ENCODE results near the gene ADCY4. TPM values are rescaled to one million over a fixed set of nuclear protein-coding genes. Genes with fewer than 3 reads are reported as not detected.

The ADCY4 gene
- total RNA-seq, 1 donor from 2014 or later, result 74.6 TPM

GRCh38 chr14:24269368-24269767, 65.5 kb downstream of the ADCY4 start:
- Mint-ChIP-seq H3K27ac (ENCODE audit: unreplicated experiment) (no peak overlapping the region), H3K9me3 (ENCODE audit: unreplicated experiment) (no peaks in the 10 kb centered on the region), H3K36me3 (ENCODE audit: low read depth, unreplicated experiment) (peaks cover 14% of the 10 kb centered on the region), H3K4me3 (ENCODE audit: unreplicated experiment) (no peak overlapping the region), H3K4me1 (ENCODE audit: unreplicated experiment) (peaks cover 12% of the 10 kb centered on the region), H3K27me3 (ENCODE audit: unreplicated experiment) (peaks cover 9% of the 10 kb centered on the region)
- no peak for DNase-seq (ENCODE audit: low spot score)
- TF ChIP-seq CTCF (IDR thresholded peaks at IDR 0.05; ENCODE audit: unreplicated experiment), result no peak

Other genes starting within 250 kb of the ADCY4 start
- gene PCK2, start 240.8 kb downstream of the ADCY4 start, total RNA-seq (ENCODE audit: unreplicated experiment), result 23.9 TPM
- 38.2 TPM for gene DCAF11, start 220.3 kb downstream of the ADCY4 start, total RNA-seq (ENCODE audit: unreplicated experiment)
- gene NRL, start 220.1 kb downstream of the ADCY4 start, total RNA-seq (ENCODE audit: unreplicated experiment), result 1.2 TPM
- 0.59 TPM for gene FITM1, start 204.4 kb downstream of the ADCY4 start, total RNA-seq (ENCODE audit: unreplicated experiment)
- gene PSME1, start 198.9 kb downstream of the ADCY4 start, total RNA-seq (ENCODE audit: unreplicated experiment), result 43.6 TPM
- gene EMC9, start 193.5 kb downstream of the ADCY4 start, total RNA-seq (ENCODE audit: unreplicated experiment), result 16.7 TPM
- 73.6 TPM for gene PSME2, start 188.5 kb downstream of the ADCY4 start, total RNA-seq (ENCODE audit: unreplicated experiment)
- 90.2 TPM for gene RNF31, start 187.6 kb downstream of the ADCY4 start, total RNA-seq (ENCODE audit: unreplicated experiment)
- 25.7 TPM for gene IRF9, start 173.8 kb downstream of the ADCY4 start, total RNA-seq (ENCODE audit: unreplicated experiment)
- 31.8 TPM for gene REC8, start 163.0 kb downstream of the ADCY4 start, total RNA-seq (ENCODE audit: unreplicated experiment)
- gene IPO4, start 146.3 kb downstream of the ADCY4 start, total RNA-seq (ENCODE audit: unreplicated experiment), result 29.0 TPM
- 41.8 TPM for gene TM9SF1, start 139.6 kb downstream of the ADCY4 start, total RNA-seq (ENCODE audit: unreplicated experiment)
- not detected for gene TSSK4, start 129.4 kb downstream of the ADCY4 start, total RNA-seq (ENCODE audit: unreplicated experiment)
- 34.3 TPM for gene CHMP4A, start 121.6 kb downstream of the ADCY4 start, total RNA-seq (ENCODE audit: unreplicated experiment)
- gene MDP1, start 119.0 kb downstream of the ADCY4 start, total RNA-seq (ENCODE audit: unreplicated experiment), result 17.4 TPM
- 154 TPM for gene NEDD8, start 102.7 kb downstream of the ADCY4 start, total RNA-seq (ENCODE audit: unreplicated experiment)
- gene GMPR2, start 102.1 kb downstream of the ADCY4 start, total RNA-seq (ENCODE audit: unreplicated experiment), result 61.3 TPM
- gene TINF2, start 92.4 kb downstream of the ADCY4 start, total RNA-seq (ENCODE audit: unreplicated experiment), result 25.4 TPM
- gene TGM1, start 71.9 kb downstream of the ADCY4 start, total RNA-seq (ENCODE audit: unreplicated experiment), result 1.7 TPM
- gene RABGGTA, start 63.5 kb downstream of the ADCY4 start, total RNA-seq (ENCODE audit: unreplicated experiment), result 17.7 TPM
- gene DHRS1, start 35.3 kb downstream of the ADCY4 start, total RNA-seq (ENCODE audit: unreplicated experiment), result 17.7 TPM
- 27.2 TPM for gene NOP9, start 35.2 kb downstream of the ADCY4 start, total RNA-seq (ENCODE audit: unreplicated experiment)
- 0.82 TPM for gene CIDEB, start 27.1 kb downstream of the ADCY4 start, total RNA-seq (ENCODE audit: unreplicated experiment)
- gene LTB4R2, start 24.9 kb downstream of the ADCY4 start, total RNA-seq (ENCODE audit: unreplicated experiment), result 13.3 TPM
- gene LTB4R, start 23.6 kb downstream of the ADCY4 start, total RNA-seq (ENCODE audit: unreplicated experiment), result 9.5 TPM
- 2.6 TPM for gene RIPK3, start 4.9 kb upstream of the ADCY4 start, total RNA-seq (ENCODE audit: unreplicated experiment)
- gene NFATC4, start 33.1 kb upstream of the ADCY4 start, total RNA-seq (ENCODE audit: unreplicated experiment), result 42.4 TPM
- 49.0 TPM for gene NYNRIN, start 63.9 kb upstream of the ADCY4 start, total RNA-seq (ENCODE audit: unreplicated experiment)
- 1.5 TPM for gene CBLN3, start 94.6 kb upstream of the ADCY4 start, total RNA-seq (ENCODE audit: unreplicated experiment)
- gene KHNYN, start 94.9 kb upstream of the ADCY4 start, total RNA-seq (ENCODE audit: unreplicated experiment), result 43.8 TPM
- gene SDR39U1, start 107.7 kb upstream of the ADCY4 start, total RNA-seq (ENCODE audit: unreplicated experiment), result 34.9 TPM
- not detected for gene CMA1, start 173.2 kb upstream of the ADCY4 start, total RNA-seq (ENCODE audit: unreplicated experiment)
- gene CTSG, start 241.2 kb upstream of the ADCY4 start, total RNA-seq (ENCODE audit: unreplicated experiment), result not detected

All from endothelial cell (in vitro differentiated cells).